IPS-18c (cell line): ENCODE data around the gene AIP.

ENCODE experiments used
- H3K4me3 ChIP-seq: 2 replicates; pipeline ENCODE4 v1.7.0; 2013; ENCODE audit warnings: low read depth, mild to moderate bottlenecking, low read length, moderate library complexity; ENCODE audit not compliant: insufficient read depth
- H3K9me3 ChIP-seq: one replicate; pipeline ENCODE4 v1.6.1; 2013; ENCODE audit warnings: mild to moderate bottlenecking, low read length, moderate library complexity; ENCODE audit not compliant: control insufficient read depth, insufficient read depth

The AIP gene

DNA sequence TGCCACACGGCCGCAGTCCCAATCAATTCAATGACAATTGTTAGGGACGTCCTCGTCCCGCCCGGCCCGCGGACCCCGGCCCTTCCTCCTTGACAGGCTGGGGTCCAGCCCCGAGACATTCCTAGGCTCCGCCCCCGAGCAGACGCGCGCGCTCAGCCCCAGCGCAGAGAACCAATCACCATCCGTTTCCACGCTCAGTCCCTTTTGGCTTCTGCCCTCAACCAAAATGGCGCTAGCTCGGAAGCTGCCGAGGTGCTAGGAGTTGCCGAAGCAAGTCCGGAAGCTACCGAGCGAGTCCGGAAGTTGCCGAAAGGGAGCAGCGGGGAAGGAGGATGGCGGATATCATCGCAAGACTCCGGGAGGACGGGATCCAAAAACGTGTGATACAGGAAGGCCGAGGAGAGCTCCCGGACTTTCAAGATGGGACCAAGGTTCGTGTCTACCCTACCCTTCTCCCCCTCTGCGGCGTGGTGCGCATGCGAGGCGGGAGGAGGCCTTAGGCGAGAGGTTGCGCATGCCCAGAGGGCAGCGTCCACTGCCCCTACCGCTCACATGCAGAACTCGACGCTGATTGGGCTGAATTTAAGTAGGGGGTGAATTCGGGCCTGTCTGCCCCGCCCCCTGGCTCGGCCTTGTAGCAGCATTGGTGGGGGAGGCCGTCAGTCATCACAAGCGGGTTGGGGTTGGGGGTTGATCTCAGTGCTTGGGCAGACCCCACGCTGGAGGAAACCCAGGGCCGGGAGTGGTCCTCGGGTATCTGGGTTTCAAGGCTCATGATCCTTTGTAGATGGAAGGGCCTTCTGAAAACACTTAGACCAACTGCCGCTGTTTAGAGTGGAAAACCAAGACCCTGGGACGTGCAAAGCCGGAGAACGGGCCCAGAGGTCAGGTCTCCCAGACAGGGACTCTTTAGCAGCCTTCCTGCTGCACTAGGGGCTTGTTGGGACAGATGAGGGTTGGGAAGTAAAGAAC, at the start of gene AIP:
Gene AIP (plus strand): TSS at position 200 of the 972 bp plus-strand sequence. CDS start 133 bp downstream, at position 333.
- Histone ChIP-seq H3K4me3 (peak within 1 kb of the TSS; percentile 58), H3K9me3 (no peaks in the 10 kb centered on the region)

GRCh38 chr11:67433536-67434394, 49.1 kb upstream of the AIP start:
- no peaks in the 10 kb centered on the region for H3K9me3 ChIP-seq
- H3K4me3 ChIP-seq: no peak overlapping the region

- Histone ChIP-seq H3K9me3 (no peaks in the 10 kb centered on the region), H3K4me3 (no peak overlapping the region)
Measured at GRCh38 chr11:67434395-67434881, 48.4 kb upstream of the AIP start.

GRCh38 chr11:67435031-67435726, 47.6 kb upstream of the AIP start:
- no peak overlapping the region for H3K4me3 ChIP-seq

GRCh38 chr11:67435727-67436458, 46.9 kb upstream of the AIP start:
- peaks cover 2% of the 10 kb centered on the region for H3K9me3 ChIP-seq
- H3K4me3 ChIP-seq: no peak overlapping the region

More at GRCh38 chr11:67435031-67435726, 47.6 kb upstream of the AIP start:
- H3K9me3 ChIP-seq: no peaks in the 10 kb centered on the region

DNA sequence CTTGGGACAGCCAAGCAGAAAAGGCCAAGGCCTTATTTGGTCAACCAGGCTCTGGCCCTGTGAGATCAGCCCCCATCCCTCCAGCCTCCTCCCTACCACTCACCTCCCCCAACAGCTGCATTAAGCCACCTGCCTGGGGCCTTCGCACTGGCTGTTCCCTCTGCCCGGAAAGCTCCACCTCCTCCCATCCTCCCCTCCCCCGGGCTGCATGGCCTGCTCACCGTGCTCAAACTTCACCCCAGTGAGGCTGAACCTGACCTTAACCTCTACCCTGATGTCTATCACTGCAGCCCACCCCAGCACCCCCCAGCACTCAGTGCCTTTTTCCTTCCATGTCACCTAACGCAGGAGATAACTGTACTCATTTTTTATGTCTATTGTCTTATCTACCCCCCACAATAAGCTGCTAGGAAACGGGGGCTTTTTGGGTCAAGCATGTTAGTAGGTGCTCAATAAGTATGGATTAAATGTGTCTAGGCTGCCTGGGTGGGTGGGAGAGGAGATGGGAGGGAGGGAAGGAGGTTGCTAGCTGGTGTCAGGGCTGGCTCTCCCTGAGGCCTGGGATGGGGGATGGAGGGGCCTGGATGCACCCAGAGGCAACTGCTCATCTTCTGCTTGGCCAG, 46.3 kb upstream of the AIP start:
- H3K9me3 ChIP-seq: peaks cover 4% of the 10 kb centered on the region
- no peak overlapping the region for H3K4me3 ChIP-seq

GRCh38 chr11:67437082-67437808, 45.6 kb upstream of the AIP start, which contains the start of gene PTPRCAP:
Gene PTPRCAP, minus strand, starts transcription at chr11:67437682. Its CDS starts 63 bp downstream, at chr11:67437619.
- Histone ChIP-seq H3K9me3 (peaks cover 4% of the 10 kb centered on the region), H3K4me3 (no peak within 1 kb of the TSS)

GRCh38 chr11:67437809-67438157, 45.0 kb upstream of the AIP start:
- Histone ChIP-seq H3K9me3 (peaks cover 4% of the 10 kb centered on the region), H3K4me3 (no peak overlapping the region)

DNA sequence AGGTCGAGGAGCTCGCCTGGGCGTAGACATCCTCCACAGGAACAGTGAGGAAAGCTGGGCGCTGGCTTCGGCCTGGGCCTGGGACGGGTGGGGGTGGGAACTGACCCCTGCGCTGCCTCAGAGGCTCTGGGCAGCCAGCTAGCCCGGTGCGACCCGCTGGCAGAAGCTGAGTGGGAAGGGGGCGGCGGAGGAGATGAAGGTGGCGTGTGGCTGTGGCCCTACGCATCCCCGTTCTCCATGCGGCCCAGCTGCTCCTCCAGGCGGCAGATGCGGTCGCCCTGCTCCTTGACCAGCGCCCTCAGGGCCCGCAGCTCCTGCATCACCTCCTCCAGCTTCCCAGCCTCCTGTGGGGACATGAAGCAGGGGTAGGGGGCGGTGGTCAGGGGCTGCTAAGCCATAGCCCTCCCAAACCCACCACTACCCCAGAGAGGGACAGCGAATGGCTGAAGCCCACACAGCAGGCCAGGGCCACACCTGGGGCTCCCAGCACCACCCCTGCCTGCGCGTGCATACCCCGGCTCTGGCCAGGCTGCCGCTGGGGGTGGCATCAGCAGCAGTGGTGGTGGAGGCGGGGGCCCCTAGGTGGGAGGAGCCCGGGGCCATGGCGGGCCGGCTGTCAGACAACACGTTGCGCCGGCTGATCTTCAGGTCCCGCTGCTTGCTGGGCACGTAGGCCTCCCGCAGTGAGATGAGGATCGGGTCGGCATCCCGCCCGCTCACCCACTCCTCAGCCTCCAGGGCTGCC, 44.5 kb upstream of the AIP start:
- H3K4me3 ChIP-seq: no peak overlapping the region
- peaks cover 4% of the 10 kb centered on the region for H3K9me3 ChIP-seq

GRCh38 chr11:67439321-67440228, 43.3 kb upstream of the AIP start:
- peaks cover 4% of the 10 kb centered on the region for H3K9me3 ChIP-seq
- H3K4me3 ChIP-seq: no peak overlapping the region

DNA sequence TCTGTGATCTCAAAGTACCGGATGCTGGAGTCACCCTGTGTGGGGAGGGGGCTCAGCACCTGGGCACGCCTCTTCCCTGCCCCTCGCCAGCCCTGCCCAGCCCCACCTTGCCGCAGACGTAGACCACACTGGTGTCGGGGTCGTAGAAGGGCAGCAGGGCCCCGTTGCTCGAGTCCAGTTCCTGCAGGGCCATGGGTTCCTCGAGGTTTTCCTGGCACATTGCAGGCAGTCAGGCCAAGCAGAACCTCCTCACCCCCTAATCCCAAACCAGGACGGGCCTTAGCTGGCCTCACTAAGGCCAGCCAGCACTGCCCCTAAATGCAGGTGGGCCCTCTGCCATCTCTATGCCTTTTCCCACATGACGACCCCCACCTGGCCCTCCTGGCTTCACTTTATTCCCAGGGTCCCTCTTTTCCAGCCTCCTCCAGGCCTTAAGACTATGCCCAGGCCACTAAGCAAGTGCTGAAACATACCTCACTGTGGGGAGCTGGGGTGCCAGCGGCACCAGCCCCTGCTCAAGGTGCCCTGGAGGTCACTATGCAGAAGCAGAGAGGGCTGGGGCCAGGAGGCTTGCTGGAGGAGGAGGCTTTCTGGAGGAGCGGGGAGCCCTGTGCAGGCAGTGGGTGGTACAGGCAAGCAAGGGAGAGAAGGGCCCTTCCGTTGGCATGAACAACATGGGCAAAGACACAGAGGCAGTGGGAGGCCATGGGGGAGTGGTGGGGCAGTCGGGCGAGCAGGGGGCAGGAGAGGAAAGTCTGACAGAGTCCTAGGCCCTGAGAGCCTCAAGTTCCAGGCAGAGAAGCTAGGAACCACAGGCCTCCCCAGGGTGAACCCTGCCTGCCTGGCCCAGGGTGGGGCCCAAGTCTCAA, 42.4 kb upstream of the AIP start:
- Histone ChIP-seq H3K4me3 (no peak overlapping the region), H3K9me3 (peaks cover 4% of the 10 kb centered on the region)

GRCh38 chr11:67441098-67441563, 41.7 kb upstream of the AIP start:
- H3K4me3 ChIP-seq: no peak overlapping the region
- peaks cover 6% of the 10 kb centered on the region for H3K9me3 ChIP-seq

DNA sequence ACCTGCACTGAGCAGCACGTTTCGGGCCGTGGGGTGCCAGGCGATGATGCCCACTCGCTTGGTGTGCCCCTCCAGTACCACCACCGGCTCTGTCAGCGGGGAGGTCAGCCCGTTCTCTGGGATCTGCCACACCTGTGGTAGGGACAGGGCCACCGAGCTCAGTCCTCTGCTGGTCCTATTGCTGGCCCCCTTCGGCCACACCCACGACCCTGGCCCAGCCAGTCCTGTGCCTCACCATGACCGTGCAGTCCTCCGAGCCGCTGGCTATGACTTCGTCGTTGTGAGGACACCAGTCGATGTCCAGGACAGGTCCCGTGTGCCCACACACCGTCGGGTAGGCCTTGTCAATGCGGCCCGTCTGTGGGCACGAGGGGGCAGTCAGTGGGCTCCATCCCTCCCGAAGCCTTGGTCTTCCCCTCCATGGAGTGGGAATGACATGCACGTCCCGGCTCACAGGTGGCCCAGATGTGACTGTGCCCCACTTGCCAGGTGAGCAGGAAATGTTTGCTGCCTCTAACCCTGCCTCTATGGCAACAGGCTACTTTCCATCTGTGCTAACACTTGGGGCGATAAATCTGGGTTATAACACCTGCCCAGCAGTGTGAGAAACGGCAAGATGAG, 41.0 kb upstream of the AIP start:
- H3K4me3 ChIP-seq: no peak overlapping the region
- peaks cover 6% of the 10 kb centered on the region for H3K9me3 ChIP-seq
